ENCODE measurements around the gene TCEA2. TPM values are rescaled to one million over a fixed set of nuclear protein-coding genes. Genes with fewer than 3 reads are reported as not detected.

The TCEA2 gene
- total and polyA plus RNA-seq, 2 of the 13 experiments (the other 11 are each of a cell fraction or from before 2014, with no cell fraction given), result 28.1 to 33.7 TPM

GRCh38 chr20:64062596-64063388, at the start of gene TCEA2 (continued):
- TF ChIP-seq JUN (CRISPR knock-in tag; IDR thresholded peaks at IDR 0.05), result no peak
- TF ChIP-seq, protein P1, sequence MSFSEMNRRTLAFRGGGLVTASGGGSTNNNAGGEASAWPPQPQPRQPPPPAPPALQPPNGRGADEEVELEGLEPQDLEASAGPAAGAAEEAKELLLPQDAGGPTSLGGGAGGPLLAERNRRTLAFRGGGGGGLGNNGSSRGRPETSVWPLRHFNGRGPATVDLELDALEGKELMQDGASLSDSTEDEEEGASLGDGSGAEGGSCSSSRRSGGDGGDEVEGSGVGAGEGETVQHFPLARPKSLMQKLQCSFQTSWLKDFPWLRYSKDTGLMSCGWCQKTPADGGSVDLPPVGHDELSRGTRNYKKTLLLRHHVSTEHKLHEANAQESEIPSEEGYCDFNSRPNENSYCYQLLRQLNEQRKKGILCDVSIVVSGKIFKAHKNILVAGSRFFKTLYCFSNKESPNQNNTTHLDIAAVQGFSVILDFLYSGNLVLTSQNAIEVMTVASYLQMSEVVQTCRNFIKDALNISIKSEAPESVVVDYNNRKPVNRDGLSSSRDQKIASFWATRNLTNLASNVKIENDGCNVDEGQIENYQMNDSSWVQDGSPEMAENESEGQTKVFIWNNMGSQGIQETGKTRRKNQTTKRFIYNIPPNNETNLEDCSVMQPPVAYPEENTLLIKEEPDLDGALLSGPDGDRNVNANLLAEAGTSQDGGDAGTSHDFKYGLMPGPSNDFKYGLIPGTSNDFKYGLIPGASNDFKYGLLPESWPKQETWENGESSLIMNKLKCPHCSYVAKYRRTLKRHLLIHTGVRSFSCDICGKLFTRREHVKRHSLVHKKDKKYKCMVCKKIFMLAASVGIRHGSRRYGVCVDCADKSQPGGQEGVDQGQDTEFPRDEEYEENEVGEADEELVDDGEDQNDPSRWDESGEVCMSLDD (CRISPR knock-in tag; IDR thresholded peaks at IDR 0.05; ENCODE audit: borderline replicate concordance), result peak; percentile 89
- TF ChIP-seq, protein P2, sequence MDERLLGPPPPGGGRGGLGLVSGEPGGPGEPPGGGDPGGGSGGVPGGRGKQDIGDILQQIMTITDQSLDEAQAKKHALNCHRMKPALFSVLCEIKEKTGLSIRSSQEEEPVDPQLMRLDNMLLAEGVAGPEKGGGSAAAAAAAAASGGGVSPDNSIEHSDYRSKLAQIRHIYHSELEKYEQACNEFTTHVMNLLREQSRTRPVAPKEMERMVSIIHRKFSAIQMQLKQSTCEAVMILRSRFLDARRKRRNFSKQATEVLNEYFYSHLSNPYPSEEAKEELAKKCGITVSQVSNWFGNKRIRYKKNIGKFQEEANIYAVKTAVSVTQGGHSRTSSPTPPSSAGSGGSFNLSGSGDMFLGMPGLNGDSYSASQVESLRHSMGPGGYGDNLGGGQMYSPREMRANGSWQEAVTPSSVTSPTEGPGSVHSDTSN (CRISPR knock-in tag; IDR thresholded peaks at IDR 0.05), result no peak
- TF ChIP-seq, protein P3, sequence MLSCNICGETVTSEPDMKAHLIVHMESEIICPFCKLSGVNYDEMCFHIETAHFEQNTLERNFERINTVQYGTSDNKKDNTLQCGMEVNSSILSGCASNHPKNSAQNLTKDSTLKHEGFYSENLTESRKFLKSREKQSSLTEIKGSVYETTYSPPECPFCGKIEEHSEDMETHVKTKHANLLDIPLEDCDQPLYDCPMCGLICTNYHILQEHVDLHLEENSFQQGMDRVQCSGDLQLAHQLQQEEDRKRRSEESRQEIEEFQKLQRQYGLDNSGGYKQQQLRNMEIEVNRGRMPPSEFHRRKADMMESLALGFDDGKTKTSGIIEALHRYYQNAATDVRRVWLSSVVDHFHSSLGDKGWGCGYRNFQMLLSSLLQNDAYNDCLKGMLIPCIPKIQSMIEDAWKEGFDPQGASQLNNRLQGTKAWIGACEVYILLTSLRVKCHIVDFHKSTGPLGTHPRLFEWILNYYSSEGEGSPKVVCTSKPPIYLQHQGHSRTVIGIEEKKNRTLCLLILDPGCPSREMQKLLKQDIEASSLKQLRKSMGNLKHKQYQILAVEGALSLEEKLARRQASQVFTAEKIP (CRISPR knock-in tag; IDR thresholded peaks at IDR 0.05; ENCODE audit: borderline replicate concordance), result no peak
- peak; percentile 94 for TF ChIP-seq PHF21A (CRISPR knock-in tag; IDR thresholded peaks at IDR 0.05)
- TF ChIP-seq ZBTB20 (CRISPR knock-in tag; IDR thresholded peaks at IDR 0.05; ENCODE audit: borderline replicate concordance, low read depth), result peak; percentile 66; the same call in 1 of the 2 replicates
- TF ChIP-seq KDM4B (CRISPR knock-in tag; IDR thresholded peaks at IDR 0.05), result peak; percentile 28
- TF ChIP-seq ZNF3 (CRISPR knock-in tag; IDR thresholded peaks at IDR 0.05), result 0 out of 2 replicates have a peak, but pooled peaks have one; percentile 48
- peak; percentile 87 for TF ChIP-seq ZMAT3 (CRISPR knock-in tag; conservative IDR thresholded peaks at IDR 0.05)
- 0 out of 2 replicates have a peak, but pooled peaks have one; percentile 33 for TF ChIP-seq THAP7 (CRISPR knock-in tag; IDR thresholded peaks at IDR 0.05)
- TF ChIP-seq, protein P4, sequence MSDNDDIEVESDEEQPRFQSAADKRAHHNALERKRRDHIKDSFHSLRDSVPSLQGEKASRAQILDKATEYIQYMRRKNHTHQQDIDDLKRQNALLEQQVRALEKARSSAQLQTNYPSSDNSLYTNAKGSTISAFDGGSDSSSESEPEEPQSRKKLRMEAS (IDR thresholded peaks at IDR 0.05), result peak; percentile 89
- peak; percentile 7; the same call in 1 of the 2 replicates for TF ChIP-seq SRF (IDR thresholded peaks at IDR 0.05; ENCODE audit: low read depth, low read length)
- TF ChIP-seq MTF1 (CRISPR knock-in tag; IDR thresholded peaks at IDR 0.05), result no peak
- 0 out of 2 replicates have a peak, but pooled peaks have one; percentile 26 for TF ChIP-seq ZNF652 (CRISPR knock-in tag; IDR thresholded peaks at IDR 0.05; ENCODE audit: borderline replicate concordance, low read depth)
- peak; percentile 85; the same call in 1 of the 2 replicates for TF ChIP-seq KLF15 (CRISPR knock-in tag; IDR thresholded peaks at IDR 0.05; ENCODE audit: borderline replicate concordance)
- 0 out of 2 replicates have a peak, but pooled peaks have one; percentile 56 for TF ChIP-seq ZNF740 (CRISPR knock-in tag; IDR thresholded peaks at IDR 0.05)
- peak; percentile 88 for TF ChIP-seq ARNT2 (CRISPR knock-in tag; IDR thresholded peaks at IDR 0.05; ENCODE audit: low read depth)
- TF ChIP-seq, protein P5, sequence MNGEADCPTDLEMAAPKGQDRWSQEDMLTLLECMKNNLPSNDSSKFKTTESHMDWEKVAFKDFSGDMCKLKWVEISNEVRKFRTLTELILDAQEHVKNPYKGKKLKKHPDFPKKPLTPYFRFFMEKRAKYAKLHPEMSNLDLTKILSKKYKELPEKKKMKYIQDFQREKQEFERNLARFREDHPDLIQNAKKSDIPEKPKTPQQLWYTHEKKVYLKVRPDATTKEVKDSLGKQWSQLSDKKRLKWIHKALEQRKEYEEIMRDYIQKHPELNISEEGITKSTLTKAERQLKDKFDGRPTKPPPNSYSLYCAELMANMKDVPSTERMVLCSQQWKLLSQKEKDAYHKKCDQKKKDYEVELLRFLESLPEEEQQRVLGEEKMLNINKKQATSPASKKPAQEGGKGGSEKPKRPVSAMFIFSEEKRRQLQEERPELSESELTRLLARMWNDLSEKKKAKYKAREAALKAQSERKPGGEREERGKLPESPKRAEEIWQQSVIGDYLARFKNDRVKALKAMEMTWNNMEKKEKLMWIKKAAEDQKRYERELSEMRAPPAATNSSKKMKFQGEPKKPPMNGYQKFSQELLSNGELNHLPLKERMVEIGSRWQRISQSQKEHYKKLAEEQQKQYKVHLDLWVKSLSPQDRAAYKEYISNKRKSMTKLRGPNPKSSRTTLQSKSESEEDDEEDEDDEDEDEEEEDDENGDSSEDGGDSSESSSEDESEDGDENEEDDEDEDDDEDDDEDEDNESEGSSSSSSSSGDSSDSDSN (CRISPR knock-in tag; IDR thresholded peaks at IDR 0.05), result peak; percentile 66
- peak; percentile 55; the same call in 1 of the 2 replicates for TF ChIP-seq ATF7-NPFF (CRISPR knock-in tag; IDR thresholded peaks at IDR 0.05; ENCODE audit: low read depth)
